HepG2 (cell line): ENCODE results near the gene VPS4B. TPM values are rescaled to one million over a fixed set of nuclear protein-coding genes. Genes with fewer than 3 reads are reported as not detected.

Experiments used
- ATF1 ChIP-seq: IDR thresholded peaks from 2 replicates; pipeline ENCODE4 v1.6.1; 2016; ENCODE audit warnings: mild to moderate bottlenecking, control low read depth
- ATF7-NPFF ChIP-seq: sonication (generic); formaldehyde crosslinking; IDR thresholded peaks from 2 replicates; pipeline ENCODE4 v1.8.1; 2023; ENCODE audit warnings: mild to moderate bottlenecking, low read depth, missing genetic modification reagents, moderate library complexity
- BHLHE40 ChIP-seq: IDR thresholded peaks from 2 replicates; pipeline ENCODE4 v1.6.1; 2011; ENCODE audit warnings: low read length, improper control_type of control experiment
- DNMT1 ChIP-seq: sonication (generic); formaldehyde crosslinking; IDR thresholded peaks from 2 replicates; pipeline ENCODE4 v1.5.1; 2020; ENCODE audit warnings: mild to moderate bottlenecking, missing genetic modification reagents
- ETV5 ChIP-seq: IDR thresholded peaks from 2 replicates; pipeline ENCODE4 v1.6.1; 2018; ENCODE audit warnings: missing biosample characterization, missing genetic modification reagents, inconsistent platforms, borderline replicate concordance
- FOXA3 ChIP-seq: IDR thresholded peaks from 2 replicates; pipeline ENCODE4 v1.6.1; 2016; ENCODE audit warnings: missing genetic modification reagents, missing compliant biosample characterization
- FOXO1 ChIP-seq: sonication (generic); formaldehyde crosslinking; IDR thresholded peaks from 2 replicates; pipeline ENCODE4 v1.4.0; 2020; ENCODE audit warnings: missing genetic modification reagents
- KAT8 ChIP-seq: IDR thresholded peaks from 2 replicates; pipeline ENCODE4 v1.6.1; 2016; ENCODE audit warnings: missing genetic modification reagents, missing compliant biosample characterization
- KMT2B ChIP-seq: IDR thresholded peaks from 2 replicates; pipeline ENCODE4 v1.6.1; 2016; ENCODE audit warnings: missing genetic modification reagents, missing compliant biosample characterization
- MZF1 ChIP-seq: sonication (generic); formaldehyde crosslinking; IDR thresholded peaks from 2 replicates; pipeline ENCODE4 v1.8.1; 2023; ENCODE audit warnings: mild to moderate bottlenecking, missing genetic modification reagents, borderline replicate concordance
- SOX6 ChIP-seq, 2 experiments: fragments of 450-650 bp in 1 of 2; sonication (generic) in 1 of 2; formaldehyde crosslinking in 1 of 2; IDR thresholded peaks; 2 replicates each; pipeline versions ENCODE4 v1.4.0 to v1.6.1; 2017 to 2020; ENCODE audit warnings: antibody characterized with exemption in 1 of 2, mild to moderate bottlenecking in 1 of 2, missing genetic modification reagents in 1 of 2
- ZFY ChIP-seq: sonication (generic); formaldehyde crosslinking; IDR thresholded peaks from 2 replicates; pipeline ENCODE4 v1.4.0; 2020; ENCODE audit warnings: missing genetic modification reagents
- ZNF274 ChIP-seq: sonication (generic); formaldehyde crosslinking; IDR thresholded peaks from 2 replicates; pipeline ENCODE4 v1.5.1; 2020; ENCODE audit warnings: mild to moderate bottlenecking, missing genetic modification reagents
- ZNF383 ChIP-seq: sonication (generic); formaldehyde crosslinking; IDR thresholded peaks from 2 replicates; pipeline ENCODE4 v1.4.0; 2020; ENCODE audit warnings: missing genetic modification reagents, mild to moderate bottlenecking, borderline replicate concordance
- ZNF564 ChIP-seq: sonication (generic); formaldehyde crosslinking; IDR thresholded peaks from 2 replicates; pipeline ENCODE4 v1.8.1; 2023; ENCODE audit warnings: mild to moderate bottlenecking, missing genetic modification reagents
- ZNF616 ChIP-seq: sonication (generic); formaldehyde crosslinking; IDR thresholded peaks from 2 replicates; pipeline ENCODE4 v1.5.0; 2020; ENCODE audit warnings: low read depth, mild to moderate bottlenecking, missing genetic modification reagents
- ZNF652 ChIP-seq: IDR thresholded peaks from 2 replicates; pipeline ENCODE4 v1.6.1; 2016; ENCODE audit warnings: low read depth, borderline replicate concordance
- ZNF724P ChIP-seq: sonication (generic); formaldehyde crosslinking; IDR thresholded peaks from 2 replicates; pipeline ENCODE4 v1.8.0; 2022; ENCODE audit warnings: missing genetic modification reagents, borderline replicate concordance
- ZNF772 ChIP-seq: sonication (generic); formaldehyde crosslinking; IDR thresholded peaks from 2 replicates; pipeline ENCODE4 v1.5.0; 2020; ENCODE audit warnings: mild to moderate bottlenecking, missing genetic modification reagents
- ZNF777 ChIP-seq: sonication (generic); formaldehyde crosslinking; IDR thresholded peaks from 2 replicates; pipeline ENCODE4 v1.4.0; 2020; ENCODE audit warnings: missing genetic modification reagents
- polyA plus RNA-seq, 8 experiments: library from polyadenylated mRNA; depleted of rRNA in 3 of 8; stranded (reverse) in 7 of 8; unstranded in 1 of 8; fragments of >200 nt; fragmentation: Illumina TruSeq in 4 of 8; extraction: Trizol in 4 of 8; gene quantifications; 2 replicates each; pipeline versions ENCODE4 v1.2.1 to v1.2.3, GENCODE V29; 2011 to 2016; ENCODE audit warnings: low read depth in 4 of 8, missing spikeins in 1 of 8, mixed read lengths in 1 of 8; ENCODE audit not compliant: insufficient read depth in 1 of 8
- total RNA-seq, 5 experiments: library from RNA; depleted of rRNA; stranded (reverse); fragments of >200 nt; fragmentation: Illumina TruSeq; extraction: Trizol; gene quantifications; 2 replicates each; pipeline ENCODE4 v1.2.3, GENCODE V29; 2016; ENCODE audit warnings: low read depth in 1 of 5
- TF ChIP-seq, protein P1 (sequence below): sonication (generic); formaldehyde crosslinking; IDR thresholded peaks from 2 replicates; pipeline ENCODE4 v1.8.1; 2023; ENCODE audit warnings: missing genetic modification reagents, mild to moderate bottlenecking, borderline replicate concordance
- TF ChIP-seq, protein P2 (sequence below), 2 experiments: sonication (generic) in 1 of 2; formaldehyde crosslinking in 1 of 2; IDR thresholded peaks; 2 replicates each; pipeline versions ENCODE4 v1.4.0 to v1.6.1; 2018 to 2020; ENCODE audit warnings: missing genetic modification reagents in 2 of 2, borderline replicate concordance in 1 of 2, low read depth in 1 of 2, mild to moderate bottlenecking in 1 of 2, missing biosample characterization in 1 of 2
- TF ChIP-seq, protein P3 (sequence below): IDR thresholded peaks from 2 replicates; pipeline ENCODE4 v1.6.1; 2016; ENCODE audit warnings: mild to moderate bottlenecking, missing biosample characterization, missing genetic modification reagents
- TF ChIP-seq, protein P4 (sequence below): IDR thresholded peaks from 2 replicates; pipeline ENCODE4 v1.4.0; 2020; ENCODE audit warnings: mild to moderate bottlenecking, missing genetic modification reagents

VPS4B gene
- total and polyA plus RNA-seq, 2 of the 13 experiments (the other 11 are each of a cell fraction or from before 2014, with no cell fraction given), result 12.8 to 25.9 TPM

DNA sequence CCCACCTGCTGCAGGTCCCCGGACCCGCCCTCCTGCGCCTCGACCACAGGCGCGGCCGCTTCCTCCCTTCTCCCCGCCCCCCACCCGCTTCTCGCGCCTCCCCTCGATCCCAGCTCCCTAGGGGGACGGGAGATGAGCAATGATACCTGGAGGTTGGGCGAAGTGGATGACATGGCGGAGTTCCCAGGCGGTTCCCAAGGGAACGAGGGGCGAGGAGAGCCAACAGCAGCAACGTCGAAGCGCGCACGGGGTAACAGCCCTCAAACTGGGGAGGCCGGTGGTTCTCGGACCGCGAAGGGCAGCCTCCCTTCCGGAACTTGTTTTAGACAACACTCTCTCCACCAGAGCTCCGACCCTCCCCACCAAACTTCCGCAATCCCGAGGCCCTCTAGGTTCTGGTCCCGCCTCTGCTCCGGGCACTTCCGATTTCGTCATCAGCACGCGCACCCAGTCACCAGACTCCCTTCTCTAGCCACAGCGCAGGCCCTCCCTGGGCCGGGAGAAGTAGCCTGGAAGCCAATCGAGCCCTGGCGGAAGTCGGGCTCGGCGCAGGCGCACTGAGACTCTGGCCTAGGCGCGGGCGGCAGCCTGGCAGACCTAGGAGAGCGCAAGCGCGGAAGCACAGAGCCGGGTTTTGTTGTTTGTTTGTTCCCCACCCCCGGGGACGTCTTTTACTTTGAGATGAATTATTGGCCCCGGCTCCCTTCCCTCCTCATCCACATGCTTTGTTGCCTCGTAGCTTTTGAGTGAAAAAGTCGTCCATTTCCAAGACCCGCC, at the start of gene VPS4B (continued):
- 0 out of 2 replicates have a peak, but pooled peaks have one; percentile 36 for TF ChIP-seq ZNF383 (CRISPR knock-in tag)
- TF ChIP-seq, protein P1, sequence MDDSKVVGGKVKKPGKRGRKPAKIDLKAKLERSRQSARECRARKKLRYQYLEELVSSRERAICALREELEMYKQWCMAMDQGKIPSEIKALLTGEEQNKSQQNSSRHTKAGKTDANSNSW, result no peak; the same call in 1 of the 2 replicates
- TF ChIP-seq ATF7-NPFF (CRISPR knock-in tag), result peak; percentile 27; the same call in 1 of the 2 replicates
- TF ChIP-seq ETV5 (CRISPR knock-in tag), result peak; percentile 44; the same call in 1 of the 2 replicates
- no peak for TF ChIP-seq ZNF652
- peak; percentile 86 for TF ChIP-seq KMT2B
- TF ChIP-seq ZNF616 (CRISPR knock-in tag), result no peak
- TF ChIP-seq SOX6 (IDR thresholded peaks at IDR 0.05), result no peak
- peak; percentile 68 for TF ChIP-seq SOX6 (CRISPR knock-in tag; IDR thresholded peaks at IDR 0.05)
- TF ChIP-seq ZNF772 (CRISPR knock-in tag), result no peak; the same call in 1 of the 2 replicates
- TF ChIP-seq ATF1, result peak; percentile 99
- TF ChIP-seq, protein P2, sequence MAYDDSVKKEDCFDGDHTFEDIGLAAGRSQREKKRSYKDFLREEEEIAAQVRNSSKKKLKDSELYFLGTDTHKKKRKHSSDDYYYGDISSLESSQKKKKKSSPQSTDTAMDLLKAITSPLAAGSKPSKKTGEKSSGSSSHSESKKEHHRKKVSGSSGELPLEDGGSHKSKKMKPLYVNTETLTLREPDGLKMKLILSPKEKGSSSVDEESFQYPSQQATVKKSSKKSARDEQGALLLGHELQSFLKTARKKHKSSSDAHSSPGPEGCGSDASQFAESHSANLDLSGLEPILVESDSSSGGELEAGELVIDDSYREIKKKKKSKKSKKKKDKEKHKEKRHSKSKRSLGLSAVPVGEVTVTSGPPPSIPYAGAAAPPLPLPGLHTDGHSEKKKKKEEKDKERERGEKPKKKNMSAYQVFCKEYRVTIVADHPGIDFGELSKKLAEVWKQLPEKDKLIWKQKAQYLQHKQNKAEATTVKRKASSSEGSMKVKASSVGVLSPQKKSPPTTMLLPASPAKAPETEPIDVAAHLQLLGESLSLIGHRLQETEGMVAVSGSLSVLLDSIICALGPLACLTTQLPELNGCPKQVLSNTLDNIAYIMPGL (CRISPR knock-in tag; IDR thresholded peaks at IDR 0.05; ENCODE audit: borderline replicate concordance in 1 of 2, low read depth in 1 of 2), result peak; percentile 52 to 59; a peak in 2 of 4 replicates
- no peak for TF ChIP-seq ZNF564 (CRISPR knock-in tag)
- no peak for TF ChIP-seq FOXA3
- 0 out of 2 replicates have a peak, but pooled peaks have one; percentile 61 for TF ChIP-seq DNMT1 (CRISPR knock-in tag)
- no peak for TF ChIP-seq FOXO1 (CRISPR knock-in tag)
- TF ChIP-seq ZNF777 (CRISPR knock-in tag), result peak; percentile 35
- no peak for TF ChIP-seq MZF1 (CRISPR knock-in tag)
- TF ChIP-seq ZNF274 (CRISPR knock-in tag), result 0 out of 2 replicates have a peak, but pooled peaks have one; percentile 20
- TF ChIP-seq ZFY (CRISPR knock-in tag), result peak; percentile 100
- no peak for TF ChIP-seq ZNF724P
- peak; percentile 75 for TF ChIP-seq BHLHE40
- TF ChIP-seq, protein P3, sequence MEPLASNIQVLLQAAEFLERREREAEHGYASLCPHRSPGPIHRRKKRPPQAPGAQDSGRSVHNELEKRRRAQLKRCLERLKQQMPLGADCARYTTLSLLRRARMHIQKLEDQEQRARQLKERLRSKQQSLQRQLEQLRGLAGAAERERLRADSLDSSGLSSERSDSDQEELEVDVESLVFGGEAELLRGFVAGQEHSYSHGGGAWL (CRISPR knock-in tag), result no peak
- TF ChIP-seq, protein P4, sequence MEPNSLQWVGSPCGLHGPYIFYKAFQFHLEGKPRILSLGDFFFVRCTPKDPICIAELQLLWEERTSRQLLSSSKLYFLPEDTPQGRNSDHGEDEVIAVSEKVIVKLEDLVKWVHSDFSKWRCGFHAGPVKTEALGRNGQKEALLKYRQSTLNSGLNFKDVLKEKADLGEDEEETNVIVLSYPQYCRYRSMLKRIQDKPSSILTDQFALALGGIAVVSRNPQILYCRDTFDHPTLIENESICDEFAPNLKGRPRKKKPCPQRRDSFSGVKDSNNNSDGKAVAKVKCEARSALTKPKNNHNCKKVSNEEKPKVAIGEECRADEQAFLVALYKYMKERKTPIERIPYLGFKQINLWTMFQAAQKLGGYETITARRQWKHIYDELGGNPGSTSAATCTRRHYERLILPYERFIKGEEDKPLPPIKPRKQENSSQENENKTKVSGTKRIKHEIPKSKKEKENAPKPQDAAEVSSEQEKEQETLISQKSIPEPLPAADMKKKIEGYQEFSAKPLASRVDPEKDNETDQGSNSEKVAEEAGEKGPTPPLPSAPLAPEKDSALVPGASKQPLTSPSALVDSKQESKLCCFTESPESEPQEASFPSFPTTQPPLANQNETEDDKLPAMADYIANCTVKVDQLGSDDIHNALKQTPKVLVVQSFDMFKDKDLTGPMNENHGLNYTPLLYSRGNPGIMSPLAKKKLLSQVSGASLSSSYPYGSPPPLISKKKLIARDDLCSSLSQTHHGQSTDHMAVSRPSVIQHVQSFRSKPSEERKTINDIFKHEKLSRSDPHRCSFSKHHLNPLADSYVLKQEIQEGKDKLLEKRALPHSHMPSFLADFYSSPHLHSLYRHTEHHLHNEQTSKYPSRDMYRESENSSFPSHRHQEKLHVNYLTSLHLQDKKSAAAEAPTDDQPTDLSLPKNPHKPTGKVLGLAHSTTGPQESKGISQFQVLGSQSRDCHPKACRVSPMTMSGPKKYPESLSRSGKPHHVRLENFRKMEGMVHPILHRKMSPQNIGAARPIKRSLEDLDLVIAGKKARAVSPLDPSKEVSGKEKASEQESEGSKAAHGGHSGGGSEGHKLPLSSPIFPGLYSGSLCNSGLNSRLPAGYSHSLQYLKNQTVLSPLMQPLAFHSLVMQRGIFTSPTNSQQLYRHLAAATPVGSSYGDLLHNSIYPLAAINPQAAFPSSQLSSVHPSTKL (CRISPR knock-in tag), result peak; percentile 56
- peak; percentile 99 for TF ChIP-seq KAT8 (CRISPR knock-in tag)
